HG02943 (cell line): ENCODE data around the gene ADCY9.
"Not testable (repeated sequence)": the region's sequence is repeated elsewhere in the genome, so short reads cannot be mapped to it uniquely, and the experiment has no call there.

Experiments used
- ATAC-seq: cut with Tn5 transposase; IDR thresholded peaks from one replicate; pipeline ENCODE4 v1.9.1; 2021; ENCODE audit warnings: mild to moderate bottlenecking, low read depth, moderate library complexity; ENCODE audit not compliant: unreplicated experiment

Gene ADCY9

GRCh38 chr16:3984111-3985060, 131.9 kb downstream of the ADCY9 start:
- ATAC-seq, result no peak

DNA sequence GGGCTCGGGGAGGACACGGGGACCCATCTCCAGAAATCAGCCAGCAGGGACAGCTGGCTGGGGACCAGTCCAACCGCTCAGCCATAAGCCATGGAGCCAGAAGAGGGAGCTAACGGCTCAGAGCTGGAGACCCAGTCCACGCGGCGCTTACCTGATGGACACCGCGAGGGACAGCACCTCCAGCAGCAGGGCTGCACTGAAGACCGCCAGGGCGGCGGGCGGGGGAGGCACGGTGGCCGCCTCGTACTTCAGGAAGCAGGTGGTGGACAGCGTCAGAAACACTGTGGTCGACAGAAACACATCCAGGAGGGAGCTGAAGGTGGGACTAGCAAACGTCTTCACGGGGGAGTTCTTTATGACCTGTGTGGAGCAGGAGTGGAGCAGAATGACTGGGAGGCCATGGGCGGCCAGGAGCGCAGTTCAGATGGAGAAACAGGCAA, 133.1 kb downstream of the ADCY9 start:
- no peak for ATAC-seq

- no peak for ATAC-seq
These were observed 134.0 kb downstream of the ADCY9 start for GRCh38 chr16:3982216-3982615.

- no peak for ATAC-seq
These were observed 135.8 kb downstream of the ADCY9 start for GRCh38 chr16:3980253-3981111.

GRCh38 chr16:3979518-3979917, 136.7 kb downstream of the ADCY9 start:
- ATAC-seq, result no peak

- no peak for ATAC-seq
These were observed 137.2 kb downstream of the ADCY9 start for GRCh38 chr16:3979070-3979469.

DNA sequence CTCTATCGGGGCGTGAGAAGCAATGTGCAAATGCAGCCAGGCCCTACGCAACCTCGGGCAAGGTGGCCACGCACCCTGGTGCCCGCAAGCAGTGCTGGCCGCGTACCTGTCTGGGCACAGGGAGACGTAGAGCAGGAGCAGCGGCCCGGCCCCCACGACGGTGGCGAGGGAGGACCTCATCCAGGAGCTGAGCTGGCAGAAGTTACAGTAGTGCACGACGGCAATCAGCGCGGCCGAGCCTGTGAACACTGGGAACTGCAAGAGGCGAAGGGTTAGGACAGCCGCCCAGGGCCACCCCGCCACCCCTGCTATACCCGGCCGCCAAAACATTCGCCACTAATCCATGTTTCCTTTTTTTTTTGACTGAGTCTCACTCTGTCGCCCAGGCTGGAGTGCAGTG, 138.9 kb downstream of the ADCY9 start:
- ATAC-seq, result no peak

DNA sequence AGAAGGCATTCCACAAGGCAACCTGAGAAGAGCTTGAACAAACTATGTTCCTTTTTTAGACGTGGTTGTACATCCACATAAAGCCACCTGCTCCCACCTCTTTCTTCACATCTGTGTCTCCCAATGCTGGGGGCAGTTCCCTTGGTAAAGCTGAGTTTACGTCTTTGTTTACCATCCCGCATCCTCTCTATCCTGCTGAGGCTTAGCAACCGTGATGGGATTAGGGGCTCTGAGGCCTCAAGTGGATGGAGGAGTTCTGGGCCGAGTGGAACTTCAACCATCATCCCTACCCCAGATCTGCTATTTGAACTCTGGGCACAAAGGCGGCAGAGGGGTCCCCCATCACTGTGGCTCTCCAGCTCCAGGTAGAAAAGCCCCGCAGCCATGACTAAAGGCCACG, 141.5 kb downstream of the ADCY9 start:
- ATAC-seq, result no peak

GRCh38 chr16:3971706-3972105, 144.5 kb downstream of the ADCY9 start:
- ATAC-seq, result no peak

DNA sequence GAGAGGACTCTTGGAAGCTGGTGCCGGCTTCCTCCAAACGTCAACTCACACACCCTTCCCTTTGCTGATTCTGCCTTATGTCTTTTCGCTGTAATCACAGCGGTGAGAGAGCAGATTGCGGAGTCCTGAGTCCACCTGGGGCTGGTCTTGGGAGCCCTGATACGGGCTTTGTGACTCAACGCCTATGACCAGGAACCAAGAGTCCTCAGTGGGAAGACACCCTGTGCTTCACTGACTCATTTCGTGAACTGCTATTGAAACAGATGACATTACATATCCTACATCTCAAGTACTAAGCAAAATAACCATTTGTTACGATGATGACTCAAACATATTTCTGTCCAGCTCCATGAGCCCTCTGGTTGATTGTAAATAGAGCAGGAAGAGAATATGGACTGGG, 145.0 kb downstream of the ADCY9 start:
- ATAC-seq, result no peak

GRCh38 chr16:3968551-3968950, 147.7 kb downstream of the ADCY9 start:
- no peak for ATAC-seq

DNA sequence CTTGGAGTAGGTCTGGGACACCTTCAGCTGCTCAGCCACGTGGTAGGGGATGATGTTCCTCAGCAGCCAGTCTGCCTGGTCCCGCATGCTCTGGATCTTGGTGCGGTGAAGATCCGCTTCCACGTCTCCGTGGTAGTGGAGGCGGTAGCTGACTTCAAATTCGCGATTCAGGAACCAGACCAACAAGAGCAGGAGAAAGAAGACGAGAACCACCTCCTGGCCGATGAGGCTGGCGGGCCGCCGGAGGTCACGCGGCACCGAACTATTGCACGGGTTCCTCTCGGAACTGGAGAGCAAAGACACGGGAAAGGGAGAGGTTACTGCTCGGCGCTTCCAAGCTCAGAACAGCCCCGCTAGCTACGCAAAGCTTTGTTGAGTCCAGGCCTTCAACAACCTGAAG, 149.6 kb downstream of the ADCY9 start:
- no peak for ATAC-seq

- no peak for ATAC-seq
These were observed 150.3 kb downstream of the ADCY9 start for GRCh38 chr16:3965781-3966582.

GRCh38 chr16:3965306-3965705, 150.9 kb downstream of the ADCY9 start:
- no peak for ATAC-seq

DNA sequence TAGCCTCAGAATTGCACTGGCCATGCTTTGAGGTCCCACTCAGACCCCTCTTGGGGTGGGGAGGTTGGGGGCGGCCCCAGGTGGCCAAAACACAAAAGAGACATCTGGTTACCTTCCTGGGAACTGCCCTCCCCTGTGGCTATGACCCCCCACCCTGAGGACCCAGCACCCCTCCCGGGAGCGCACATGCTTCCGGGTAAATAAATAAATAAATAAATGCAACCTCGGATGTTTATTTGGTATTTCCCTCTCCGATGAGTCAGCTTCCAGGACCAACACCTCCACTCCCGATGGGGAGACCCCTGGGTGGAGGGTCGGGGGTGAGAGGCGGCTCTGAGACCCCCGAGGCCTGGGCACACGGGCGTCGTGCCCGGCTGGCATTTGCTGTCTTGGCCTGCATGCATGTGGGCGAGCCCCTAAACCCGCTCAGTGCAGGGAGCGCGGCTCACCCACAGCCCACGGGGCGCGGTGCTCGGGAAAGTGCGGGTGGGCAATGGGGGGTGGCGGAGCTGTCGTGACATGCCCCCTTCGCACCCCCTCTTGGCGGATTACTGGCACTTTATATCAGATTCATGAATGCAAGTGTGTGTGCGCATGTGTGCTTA, 151.5 kb downstream of the ADCY9 start:
- ATAC-seq, result no peak

GRCh38 chr16:3963886-3964685, 152.2 kb downstream of the ADCY9 start:
- ATAC-seq, result no peak

DNA sequence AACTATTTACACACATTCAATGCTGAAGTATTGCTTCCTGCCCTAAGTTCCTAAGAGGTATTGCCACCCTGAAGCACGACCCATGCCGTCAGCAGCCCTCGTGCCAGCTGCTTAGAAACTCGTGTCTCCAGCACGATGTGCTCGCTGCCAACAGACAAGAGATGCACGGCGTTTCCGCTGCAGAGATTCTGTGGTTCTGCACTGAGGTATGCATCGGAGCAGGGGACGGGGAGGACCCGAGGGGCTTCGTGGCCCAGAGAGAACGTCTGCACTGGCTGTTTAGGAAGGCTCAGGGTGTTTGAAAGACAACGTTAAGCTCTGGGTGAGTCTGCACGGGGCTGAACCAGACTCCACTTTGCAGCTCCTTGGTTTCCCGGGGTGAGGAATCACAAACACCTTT, 153.0 kb downstream of the ADCY9 start:
- no peak for ATAC-seq

GRCh38 chr16:3961449-3961849, 154.8 kb downstream of the ADCY9 start:
- no peak for ATAC-seq

DNA sequence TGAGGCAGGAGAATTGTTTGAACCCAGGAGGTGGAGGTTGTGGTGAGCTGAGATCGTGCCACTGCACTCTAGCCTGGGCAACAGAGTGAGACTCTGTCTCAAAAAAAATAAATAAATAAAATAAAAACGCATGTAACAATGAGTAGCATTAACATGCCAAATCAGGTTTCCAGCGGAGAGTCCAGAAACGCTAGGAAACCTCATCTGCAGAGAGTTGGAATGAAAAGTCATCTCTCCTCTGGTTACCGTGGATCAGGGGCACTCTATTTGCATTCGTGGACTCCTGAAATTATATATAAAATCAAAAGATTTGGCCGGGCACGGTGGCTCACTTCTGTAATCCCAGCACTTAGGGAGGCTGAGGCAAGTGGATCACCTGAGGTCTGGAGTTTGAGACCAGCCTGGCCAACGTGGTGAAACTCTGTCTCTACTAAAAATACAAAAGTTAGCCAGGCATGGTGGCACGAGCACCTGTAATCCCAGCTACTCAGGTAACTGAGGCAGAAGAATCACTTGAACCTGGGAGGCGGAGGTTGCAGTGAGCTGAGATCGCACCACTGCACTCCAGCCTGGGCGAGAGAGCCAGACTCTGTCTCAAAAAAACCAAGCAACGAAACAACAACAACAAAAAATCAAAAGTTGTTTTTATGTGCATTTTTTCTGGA, 156.2 kb downstream of the ADCY9 start:
- ATAC-seq, result not testable (repeated sequence)
